Muscle layer of colon (tissue), 2 donors: Measurements from ENCODE around the gene PLXNA2.

Experiments used
- H3K27ac ChIP-seq: one replicate; pipeline ENCODE4 v1.7.0; 2013; ENCODE audit warnings: low read depth, mild to moderate bottlenecking, low read length, moderate library complexity
- H3K27me3 ChIP-seq, 2 donors: one replicate each; pipeline ENCODE4 v1.7.0; 2013; ENCODE audit warnings: low read length in 2 of 2, mild to moderate bottlenecking in 2 of 2; ENCODE audit not compliant: insufficient read depth in 2 of 2, control insufficient read depth in 1 of 2
- H3K36me3 ChIP-seq: one replicate; pipeline ENCODE4 v1.7.0; 2013; ENCODE audit warnings: mild to moderate bottlenecking, low read length; ENCODE audit not compliant: insufficient read depth
- H3K4me1 ChIP-seq: one replicate; pipeline ENCODE4 v1.7.0; 2013; ENCODE audit warnings: mild to moderate bottlenecking, low read length; ENCODE audit not compliant: insufficient read depth
- H3K4me3 ChIP-seq, 2 donors: one replicate each; pipeline ENCODE4 v1.7.0; 2013; ENCODE audit warnings: low read length in 2 of 2, low read depth in 1 of 2, mild to moderate bottlenecking in 1 of 2, moderate library complexity in 1 of 2
- H3K9ac ChIP-seq: one replicate; pipeline ENCODE4 v1.7.0; 2013; ENCODE audit warnings: low read length
- H3K9me3 ChIP-seq: one replicate; pipeline ENCODE4 v1.7.0; 2013; ENCODE audit warnings: mild to moderate bottlenecking, low read length
- donor health status: abdominal sarcoma.
- donor health status: Adenocarcinoma of cecum.

The PLXNA2 gene

GRCh38 chr1:208239473-208240381, 4.5 kb downstream of the PLXNA2 start:
- no peak overlapping the region for H3K27ac ChIP-seq
- no peak overlapping the region for H3K4me3 ChIP-seq
- no peaks in the 10 kb centered on the region for H3K9me3 ChIP-seq
- H3K36me3 ChIP-seq: no peaks in the 10 kb centered on the region
- peaks cover 41% of the 10 kb centered on the region for H3K4me1 ChIP-seq
- no peaks in the 10 kb centered on the region for H3K27me3 ChIP-seq
- no peak overlapping the region for H3K9ac ChIP-seq

- Histone ChIP-seq H3K4me3 (no peak overlapping the region), H3K4me1 (peaks cover 46% of the 10 kb centered on the region), H3K9me3 (no peaks in the 10 kb centered on the region), H3K27me3 (no peaks in the 10 kb centered on the region), H3K9ac (no peak overlapping the region), H3K27ac (peak overlapping the region; percentile 17), H3K36me3 (no peaks in the 10 kb centered on the region)
Observed at GRCh38 chr1:208238710-208239472, 5.3 kb downstream of the PLXNA2 start.

DNA sequence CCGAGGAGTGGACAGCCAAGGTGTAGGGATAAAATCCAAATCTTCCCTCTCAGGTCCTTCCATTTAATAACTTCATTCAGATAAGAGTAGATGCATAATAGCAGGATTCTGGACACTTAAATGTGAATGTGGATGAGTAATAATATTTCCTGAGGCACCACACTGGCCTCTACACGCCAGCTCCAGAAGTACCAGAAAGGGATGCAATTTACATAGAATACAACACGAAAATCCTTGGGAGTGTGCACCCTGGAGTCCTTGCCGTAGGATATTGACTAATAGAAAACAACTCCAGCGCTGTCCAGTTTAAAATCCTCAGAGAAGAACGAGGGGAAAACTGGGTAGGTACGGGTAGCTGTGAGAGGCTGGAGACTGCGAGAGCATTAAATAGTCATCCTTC, 6.9 kb downstream of the PLXNA2 start:
- no peak overlapping the region for H3K27ac ChIP-seq
- H3K9me3 ChIP-seq: no peaks in the 10 kb centered on the region
- no peak overlapping the region for H3K4me3 ChIP-seq
- no peaks in the 10 kb centered on the region for H3K27me3 ChIP-seq
- no peaks in the 10 kb centered on the region for H3K36me3 ChIP-seq
- no peak overlapping the region for H3K9ac ChIP-seq
- peaks cover 60% of the 10 kb centered on the region for H3K4me1 ChIP-seq

DNA sequence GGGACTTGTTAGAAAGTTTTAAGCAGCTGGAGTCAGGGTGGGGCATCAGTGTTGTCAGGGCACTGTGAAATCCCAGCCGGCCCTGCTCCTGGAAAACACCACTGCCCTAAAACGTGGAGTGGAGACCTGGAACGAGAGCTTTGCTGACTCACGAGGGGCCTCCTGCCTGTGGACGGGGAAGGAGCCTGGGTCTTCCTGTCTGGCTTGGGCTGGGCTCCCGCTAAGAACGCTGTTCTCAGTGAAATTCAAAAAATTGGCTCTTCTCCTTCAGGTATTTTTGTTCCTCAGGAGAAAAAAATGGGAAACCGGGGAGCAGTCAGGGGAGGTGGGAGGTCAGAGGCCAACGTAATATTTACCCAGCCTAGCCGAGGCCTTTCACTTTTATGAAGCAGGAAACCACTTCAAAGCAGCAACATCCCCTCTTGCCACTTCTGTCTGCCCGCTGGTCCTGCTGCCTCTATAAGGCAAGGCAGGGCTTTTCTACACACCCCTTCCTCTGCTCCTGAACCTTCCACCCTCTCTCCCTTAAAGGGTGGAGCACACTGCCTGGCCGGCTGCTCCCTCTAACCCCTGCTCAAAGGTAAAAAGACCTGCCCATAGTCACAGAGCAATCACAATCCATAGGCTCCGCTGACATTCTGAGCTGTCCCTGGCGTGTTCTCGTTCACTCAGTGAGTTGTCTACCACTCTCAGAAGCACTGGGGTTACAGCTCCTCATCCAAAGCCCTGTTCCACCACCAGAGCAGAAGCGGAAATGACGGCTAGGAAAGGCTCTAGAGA, 8.0 kb downstream of the PLXNA2 start:
- Histone ChIP-seq H3K4me3 (no peak overlapping the region), H3K9ac (peak overlapping the region; percentile 37), H3K27ac (peak overlapping the region; percentile 19), H3K9me3 (no peaks in the 10 kb centered on the region), H3K27me3 (no peaks in the 10 kb centered on the region), H3K36me3 (no peaks in the 10 kb centered on the region), H3K4me1 (peaks cover 60% of the 10 kb centered on the region)

- Histone ChIP-seq H3K4me1 (peaks cover 63% of the 10 kb centered on the region), H3K9ac (peak overlapping the region; percentile 37), H3K36me3 (no peaks in the 10 kb centered on the region), H3K4me3 (no peak overlapping the region), H3K27ac (peak overlapping the region; percentile 19), H3K9me3 (no peaks in the 10 kb centered on the region), H3K27me3 (no peaks in the 10 kb centered on the region)
Observed at GRCh38 chr1:208235356-208235981, 8.7 kb downstream of the PLXNA2 start.

DNA sequence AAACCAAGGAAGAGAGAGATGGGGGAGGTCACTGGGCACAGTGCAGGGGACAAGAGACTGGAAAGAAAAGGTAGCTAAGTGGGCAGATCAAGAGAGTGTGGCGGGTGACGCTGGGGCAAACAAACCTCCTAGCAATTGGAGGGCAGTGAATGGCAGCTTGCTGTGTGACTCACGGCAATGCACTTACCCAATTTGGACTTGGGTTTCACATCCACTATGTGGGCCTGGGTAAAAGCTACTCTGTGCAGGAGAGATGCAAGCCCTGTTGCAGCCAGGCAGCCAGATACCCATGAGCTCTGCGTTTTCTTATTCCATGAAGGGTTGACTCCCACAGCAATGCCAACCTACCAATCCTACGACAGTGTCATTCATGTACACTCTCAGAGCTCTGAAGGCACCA, 9.5 kb downstream of the PLXNA2 start:
- Histone ChIP-seq H3K4me1 (peaks cover 63% of the 10 kb centered on the region), H3K9ac (no peak overlapping the region), H3K27me3 (no peaks in the 10 kb centered on the region), H3K27ac (peak overlapping the region; percentile 12), H3K36me3 (no peaks in the 10 kb centered on the region), H3K9me3 (no peaks in the 10 kb centered on the region), H3K4me3 (no peak overlapping the region)

DNA sequence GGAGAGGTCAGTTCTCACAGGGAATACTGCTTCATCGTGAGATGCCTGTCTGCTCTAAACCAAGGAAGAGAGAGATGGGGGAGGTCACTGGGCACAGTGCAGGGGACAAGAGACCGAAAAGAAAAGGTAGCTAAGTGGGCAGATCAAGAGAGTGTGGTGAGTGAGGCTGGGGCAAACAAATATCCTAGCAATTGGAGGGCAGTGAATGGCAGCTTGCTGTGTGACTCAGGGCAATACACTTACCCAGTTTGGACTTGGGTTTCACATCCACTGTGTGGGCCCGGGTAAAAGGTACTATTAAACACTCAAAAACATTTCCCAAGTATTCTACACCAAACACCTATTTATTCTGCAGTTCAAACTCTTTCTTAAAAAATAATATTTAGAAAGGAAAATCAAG, 10.2 kb downstream of the PLXNA2 start:
- no peaks in the 10 kb centered on the region for H3K27me3 ChIP-seq
- peak overlapping the region; percentile 45 for H3K27ac ChIP-seq
- no peak overlapping the region for H3K4me3 ChIP-seq
- H3K36me3 ChIP-seq: no peaks in the 10 kb centered on the region
- H3K9me3 ChIP-seq: no peaks in the 10 kb centered on the region
- H3K4me1 ChIP-seq: peaks cover 63% of the 10 kb centered on the region
- no peak overlapping the region for H3K9ac ChIP-seq

GRCh38 chr1:208233546-208233945, 10.6 kb downstream of the PLXNA2 start:
- H3K4me3 ChIP-seq: no peak overlapping the region
- H3K27me3 ChIP-seq: no peaks in the 10 kb centered on the region
- H3K4me1 ChIP-seq: peaks cover 66% of the 10 kb centered on the region
- H3K9me3 ChIP-seq: no peaks in the 10 kb centered on the region
- H3K27ac ChIP-seq: peak overlapping the region; percentile 45
- no peaks in the 10 kb centered on the region for H3K36me3 ChIP-seq
- H3K9ac ChIP-seq: no peak overlapping the region

- Histone ChIP-seq H3K4me3 (no peak overlapping the region), H3K27me3 (no peaks in the 10 kb centered on the region), H3K4me1 (peaks cover 75% of the 10 kb centered on the region), H3K36me3 (no peaks in the 10 kb centered on the region), H3K27ac (peak overlapping the region; percentile 45), H3K9me3 (no peaks in the 10 kb centered on the region), H3K9ac (no peak overlapping the region)
Observed at GRCh38 chr1:208232662-208233038, 11.5 kb downstream of the PLXNA2 start.

DNA sequence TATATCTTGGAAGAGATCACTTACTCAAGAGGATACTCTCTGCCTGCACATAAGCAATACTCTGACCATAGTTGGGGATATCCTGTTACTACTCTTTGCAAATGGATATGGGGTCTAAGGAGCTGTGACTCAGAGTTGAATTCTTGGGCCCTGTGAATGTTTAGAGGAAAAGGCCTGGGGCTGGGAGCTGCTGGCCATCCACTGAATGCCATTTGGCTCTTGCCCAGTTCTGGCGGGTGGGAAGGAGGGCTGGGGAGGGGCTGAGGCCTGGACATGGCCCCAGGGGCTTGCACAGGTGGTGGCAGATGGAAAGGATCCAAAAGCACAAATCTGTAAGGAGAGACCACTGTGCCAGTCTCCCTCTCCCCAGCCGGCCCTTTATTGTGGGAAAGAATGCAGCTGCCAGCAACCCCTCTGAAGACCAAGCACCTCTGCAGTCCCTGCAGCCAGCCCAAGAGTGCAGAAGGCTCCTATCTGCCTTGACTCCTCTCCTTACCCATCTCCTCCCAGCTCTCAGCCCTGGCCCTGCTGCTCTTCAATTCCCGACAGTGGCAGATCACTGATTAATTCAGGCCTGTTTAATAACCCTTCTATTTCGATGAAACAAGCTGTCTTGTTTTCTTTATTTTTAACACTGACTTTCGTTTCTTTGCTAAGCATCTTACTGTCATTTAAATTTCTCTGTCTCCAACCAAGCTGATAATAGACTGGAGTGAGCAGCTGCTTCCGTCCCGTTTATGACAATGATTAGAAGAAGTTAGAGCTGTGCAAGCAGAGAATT, 12.1 kb downstream of the PLXNA2 start:
- Histone ChIP-seq H3K36me3 (no peaks in the 10 kb centered on the region), H3K4me3 (no peak overlapping the region), H3K27me3 (no peaks in the 10 kb centered on the region), H3K9me3 (no peaks in the 10 kb centered on the region), H3K9ac (no peak overlapping the region), H3K27ac (peak overlapping the region; percentile 45), H3K4me1 (peaks cover 81% of the 10 kb centered on the region)
